Prostate gland (tissue), 2 donors: ENCODE measurements around the gene RNU6-1.

Experiments used
- POLR2A ChIP-seq: fragments of 450-650 bp; IDR thresholded peaks from one replicate; pipeline ENCODE4 v1.6.1; 2016; ENCODE audit warnings: antibody characterized with exemption, mild to moderate bottlenecking
- TF ChIP-seq, protein P1 (sequence below), 4 experiments: fragments of 200-600 bp in 2 of 4; fragments of 450-650 bp in 2 of 4; sonication (generic) in 2 of 4; IDR thresholded peaks; 1 replicate in 3 of 4; 2 replicates in 1 of 4; pipeline ENCODE4 v1.5.1; 2016 to 2019; ENCODE audit warnings: antibody characterized with exemption in 4 of 4, mild to moderate bottlenecking in 2 of 4, moderate library complexity in 2 of 4

DNA sequence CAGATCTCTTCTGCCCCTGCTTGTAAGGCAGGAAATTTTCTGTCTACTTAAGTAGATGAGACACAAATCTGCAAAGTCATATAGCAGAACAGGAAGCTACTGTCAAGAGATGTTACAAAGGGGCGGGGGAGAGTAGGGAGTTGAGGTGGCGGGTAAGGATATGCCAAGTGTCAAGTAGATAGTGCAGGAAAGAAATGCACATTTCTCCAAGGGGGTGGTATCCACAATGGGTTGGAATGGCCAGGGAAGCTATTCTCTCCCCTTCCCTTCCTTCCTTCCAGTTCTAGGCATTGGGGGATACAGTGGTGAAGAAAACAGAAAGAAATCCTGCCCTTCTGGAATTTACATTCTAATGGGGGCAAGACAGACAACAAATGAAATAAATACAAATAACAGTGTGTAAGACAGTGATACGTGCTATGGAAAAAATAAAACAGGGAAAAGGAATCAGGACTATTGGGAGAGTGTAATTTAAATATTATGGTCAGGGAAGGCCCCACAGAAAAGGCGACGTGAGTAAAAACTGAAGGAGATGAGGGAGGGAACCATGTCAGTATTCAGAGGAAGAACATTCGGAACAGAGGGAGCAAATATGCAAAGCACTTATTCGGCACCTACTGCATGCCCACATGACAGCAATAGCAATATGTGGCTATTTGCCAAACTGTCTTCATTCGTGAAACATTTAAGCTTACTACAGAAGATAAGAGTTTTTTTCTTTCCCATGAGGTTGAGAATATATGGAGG is 42.8 kb upstream of the RNU6-1 start:
- TF ChIP-seq, protein P1, sequence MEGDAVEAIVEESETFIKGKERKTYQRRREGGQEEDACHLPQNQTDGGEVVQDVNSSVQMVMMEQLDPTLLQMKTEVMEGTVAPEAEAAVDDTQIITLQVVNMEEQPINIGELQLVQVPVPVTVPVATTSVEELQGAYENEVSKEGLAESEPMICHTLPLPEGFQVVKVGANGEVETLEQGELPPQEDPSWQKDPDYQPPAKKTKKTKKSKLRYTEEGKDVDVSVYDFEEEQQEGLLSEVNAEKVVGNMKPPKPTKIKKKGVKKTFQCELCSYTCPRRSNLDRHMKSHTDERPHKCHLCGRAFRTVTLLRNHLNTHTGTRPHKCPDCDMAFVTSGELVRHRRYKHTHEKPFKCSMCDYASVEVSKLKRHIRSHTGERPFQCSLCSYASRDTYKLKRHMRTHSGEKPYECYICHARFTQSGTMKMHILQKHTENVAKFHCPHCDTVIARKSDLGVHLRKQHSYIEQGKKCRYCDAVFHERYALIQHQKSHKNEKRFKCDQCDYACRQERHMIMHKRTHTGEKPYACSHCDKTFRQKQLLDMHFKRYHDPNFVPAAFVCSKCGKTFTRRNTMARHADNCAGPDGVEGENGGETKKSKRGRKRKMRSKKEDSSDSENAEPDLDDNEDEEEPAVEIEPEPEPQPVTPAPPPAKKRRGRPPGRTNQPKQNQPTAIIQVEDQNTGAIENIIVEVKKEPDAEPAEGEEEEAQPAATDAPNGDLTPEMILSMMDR (IDR thresholded peaks at IDR 0.05) = no peak
- no peak for TF ChIP-seq POLR2A
